ENCODE measurements around the gene RS1. TPM values are rescaled to one million over a fixed set of nuclear protein-coding genes. Genes with fewer than 3 reads are reported as not detected.

Gene RS1
- total and polyA plus RNA-seq, 2 of the 13 experiments (the other 11 are each of a cell fraction or from before 2014, with no cell fraction given), result not detected

GRCh38 chrX:18639280-18639679 is 32.6 kb downstream of the RS1 start:
- H3K79me2 ChIP-seq (ENCODE audit: insufficient read depth, low read length), result no peaks in the 10 kb centered on the region
- no peak overlapping the region for H3K27ac ChIP-seq (ENCODE audit: extremely low read length, insufficient read depth, low read length)
- H3K9me3 ChIP-seq (ENCODE audit: low read length), result no peaks in the 10 kb centered on the region
- no peak overlapping the region for H2AFZ ChIP-seq (ENCODE audit: low read length)
- in situ Hi-C loops (cut with HindIII; ENCODE audit: extremely low pct_ligation_motif_present, low pct_unique_long_range_greater_than_20kb), result no loop called here
- no peak overlapping the region for H3K4me3 ChIP-seq (replicated peaks in 1 of 3; ENCODE audit: insufficient read depth in 1 of 3, low read depth in 2 of 3, low read length in 3 of 3)
- H3K4me2 ChIP-seq (ENCODE audit: low read depth, low read length), result no peak overlapping the region
- DNase-seq (ENCODE audit: low spot score) (no peak), ATAC-seq (no peak), FAIRE-seq (no peak)
- H3K9ac ChIP-seq (ENCODE audit: insufficient read depth, low read depth, low read length), result no peak overlapping the region
- POLR2A ChIA-PET, result no interaction called here
- CTCF ChIA-PET (ENCODE audit: low intra/inter-chr PET ratio, low total read pairs), result no interaction called here
- intact Hi-C loops (cut with micrococcal nuclease; ENCODE audit: unreplicated experiment), result no loop called here
- WGBS (ENCODE audit: low lambda C conversion rate), result 98% methylated on average over 2 of the region's 2 CpGs
- peaks cover 15% of the 10 kb centered on the region for H3K4me1 ChIP-seq (ENCODE audit: insufficient read depth, low read length)
- no TSS peak for BruUV-seq (replicated peaks)
- no peaks in the 10 kb centered on the region for H3K27me3 ChIP-seq (ENCODE audit: control insufficient read depth in 1 of 2, insufficient read depth in 2 of 2, low read length in 2 of 2)
- H3K36me3 ChIP-seq (replicated peaks in 1 of 2; ENCODE audit: control insufficient read depth in 1 of 2, insufficient read depth in 2 of 2, low read length in 2 of 2), result no peaks in the 10 kb centered on the region
- TF ChIP-seq HMGXB4 (CRISPR knock-in tag; IDR thresholded peaks at IDR 0.05; ENCODE audit: borderline replicate concordance in 1 of 2, low read depth in 1 of 2) (no peak), EEA1 (CRISPR knock-in tag; IDR thresholded peaks at IDR 0.05; ENCODE audit: borderline replicate concordance) (no peak), DZIP1 (CRISPR knock-in tag; IDR thresholded peaks at IDR 0.05) (no peak), ZNF446 (CRISPR knock-in tag; IDR thresholded peaks at IDR 0.05) (no peak), NAIF1 (CRISPR knock-in tag; IDR thresholded peaks at IDR 0.05; ENCODE audit: borderline replicate concordance) (no peak), U2AF2 (IDR thresholded peaks at IDR 0.05; ENCODE audit: low read depth, low read length) (no peak), TBX3 (IDR thresholded peaks at IDR 0.05; ENCODE audit: borderline replicate concordance) (no peak), ESRRA (CRISPR knock-in tag; IDR thresholded peaks at IDR 0.05; ENCODE audit: low read depth) (no peak)
- no peaks in the 10 kb centered on the region for H4K20me1 ChIP-seq (ENCODE audit: insufficient read depth, low read length)
